OCI-LY1 (cell line): ENCODE data around the gene RAPGEF2.

ENCODE experiments used
- H2AFZ ChIP-seq: fragments of 200-600 bp; sonication (generic), shearing (Covaris generic); 2 replicates; pipeline ENCODE4 v1.6.0; 2014; ENCODE audit warnings: antibody characterized with exemption, mild to moderate bottlenecking, low read length
- H3F3A ChIP-seq: fragments of 200-600 bp; sonication (generic), shearing (Covaris generic); 2 replicates; pipeline ENCODE4 v1.6.0; 2014; ENCODE audit warnings: mild to moderate bottlenecking, antibody characterized with exemption, low read length, moderate library complexity; ENCODE audit not compliant: insufficient read depth
- H3K27ac ChIP-seq: fragments of 200-600 bp; sonication (generic); 2 replicates; pipeline ENCODE4 v1.5.1; 2014; ENCODE audit warnings: low read length, mixed run types, mild to moderate bottlenecking, low read depth; ENCODE audit not compliant: poor library complexity, severe bottlenecking
- H3K27me3 ChIP-seq: fragments of 200-600 bp; sonication (generic); 2 replicates; pipeline ENCODE4 v1.6.0; 2014; ENCODE audit warnings: antibody characterized with exemption, mild to moderate bottlenecking, low read length, moderate library complexity; ENCODE audit not compliant: insufficient read depth
- H3K36me3 ChIP-seq: fragments of 200-600 bp; sonication (generic); 2 replicates; pipeline ENCODE4 v1.6.1; 2014; ENCODE audit warnings: mild to moderate bottlenecking, antibody characterized with exemption, low read length, moderate library complexity, mixed read lengths; ENCODE audit not compliant: insufficient read depth
- H3K4me1 ChIP-seq: fragments of 200-600 bp; sonication (generic); 2 replicates; pipeline ENCODE4 v1.5.1; 2014; ENCODE audit warnings: mild to moderate bottlenecking, low read length, moderate library complexity; ENCODE audit not compliant: insufficient read depth, severe bottlenecking
- H3K4me2 ChIP-seq: fragments of 200-600 bp; sonication (generic), shearing (Covaris generic); 2 replicates; pipeline ENCODE4 v1.6.1; 2014; ENCODE audit warnings: low read length
- H3K4me3 ChIP-seq: fragments of 200-600 bp; sonication (generic); 2 replicates; pipeline ENCODE4 v1.5.1; 2014; ENCODE audit warnings: low read length, low read depth, mild to moderate bottlenecking, mixed read lengths; ENCODE audit not compliant: poor library complexity, severe bottlenecking
- H3K79me2 ChIP-seq: fragments of 200-600 bp; shearing (Covaris generic); 2 replicates; pipeline ENCODE4 v1.6.1; 2016; ENCODE audit warnings: mixed run types, low read length, mixed read lengths; ENCODE audit not compliant: insufficient read depth
- H3K9ac ChIP-seq: fragments of 200-600 bp; sonication (generic), shearing (Covaris generic); 2 replicates; pipeline ENCODE4 v1.6.1; 2014; ENCODE audit warnings: mild to moderate bottlenecking, low read length, mixed read lengths
- H3K9me2 ChIP-seq: fragments of 200-600 bp; sonication (generic), shearing (Covaris generic); 2 replicates; pipeline ENCODE4 v1.6.1; 2014; ENCODE audit warnings: low read depth, mild to moderate bottlenecking, low read length, mixed read lengths
- H3K9me3 ChIP-seq: fragments of 200-600 bp; shearing (Covaris generic); 2 replicates; pipeline ENCODE4 v1.6.1; 2014; ENCODE audit warnings: low read length, mixed read lengths
- H4K20me1 ChIP-seq: fragments of 200-600 bp; sonication (generic), shearing (Covaris generic); 2 replicates; pipeline ENCODE4 v1.6.0; 2016; ENCODE audit warnings: mild to moderate bottlenecking, low read length; ENCODE audit not compliant: insufficient read depth
- CTCF ChIP-seq: fragments of 200-600 bp; sonication (generic), shearing (Covaris generic); IDR thresholded peaks from 2 replicates; pipeline ENCODE4 v1.5.1; 2017; ENCODE audit warnings: mild to moderate bottlenecking, antibody characterized with exemption, low read length, moderate library complexity, mixed read lengths
- EZH2 ChIP-seq: fragments of 200-600 bp; sonication (generic), shearing (Covaris generic); IDR thresholded peaks from 2 replicates; pipeline ENCODE4 v1.8.0; 2017; ENCODE audit warnings: borderline replicate concordance, mixed run types, mild to moderate bottlenecking, antibody characterized with exemption, low read length, moderate library complexity, mixed read lengths

Gene RAPGEF2

GRCh38 chr4:159185591-159186023 lies 82.7 kb downstream of the RAPGEF2 start:
- H3K79me2 ChIP-seq, result no peaks in the 10 kb centered on the region
- H3K4me1 ChIP-seq, result no peaks in the 10 kb centered on the region
- H3K4me3 ChIP-seq, result no peak overlapping the region
- no peaks in the 10 kb centered on the region for H3K9me3 ChIP-seq
- TF ChIP-seq CTCF (no peak), EZH2 (no peak)
- no peak overlapping the region for H2AFZ ChIP-seq
- no peaks in the 10 kb centered on the region for H4K20me1 ChIP-seq
- H3K4me2 ChIP-seq, result no peak overlapping the region
- H3F3A ChIP-seq, result no peaks in the 10 kb centered on the region
- no peak overlapping the region for H3K27ac ChIP-seq
- no peaks in the 10 kb centered on the region for H3K27me3 ChIP-seq
- no peak overlapping the region for H3K9ac ChIP-seq
- no peaks in the 10 kb centered on the region for H3K9me2 ChIP-seq
- H3K36me3 ChIP-seq, result no peaks in the 10 kb centered on the region

GRCh38 chr4:159188646-159189045 lies 85.8 kb downstream of the RAPGEF2 start:
- no peak for TF ChIP-seq CTCF
- no peak for TF ChIP-seq EZH2
- Histone ChIP-seq H2AFZ (no peak overlapping the region), H3F3A (no peaks in the 10 kb centered on the region), H3K9ac (no peak overlapping the region), H3K4me2 (no peak overlapping the region), H4K20me1 (no peaks in the 10 kb centered on the region), H3K36me3 (no peaks in the 10 kb centered on the region), H3K79me2 (no peaks in the 10 kb centered on the region), H3K4me1 (no peaks in the 10 kb centered on the region), H3K9me3 (no peaks in the 10 kb centered on the region), H3K27me3 (no peaks in the 10 kb centered on the region), H3K9me2 (no peaks in the 10 kb centered on the region), H3K27ac (no peak overlapping the region), H3K4me3 (no peak overlapping the region)

- Histone ChIP-seq H3K79me2 (no peaks in the 10 kb centered on the region), H3K9me3 (no peaks in the 10 kb centered on the region), H3K27me3 (no peaks in the 10 kb centered on the region), H3K27ac (no peak overlapping the region), H3F3A (no peaks in the 10 kb centered on the region), H3K9ac (no peak overlapping the region), H2AFZ (no peak overlapping the region), H3K36me3 (no peaks in the 10 kb centered on the region), H3K4me1 (no peaks in the 10 kb centered on the region), H3K9me2 (no peaks in the 10 kb centered on the region), H3K4me2 (no peak overlapping the region), H4K20me1 (no peaks in the 10 kb centered on the region), H3K4me3 (no peak overlapping the region)
- no peak for TF ChIP-seq CTCF
- TF ChIP-seq EZH2, result no peak
Measured at GRCh38 chr4:159190651-159191050, 87.8 kb downstream of the RAPGEF2 start.
